GM23248 (cell line): ENCODE data around the gene FBXO47.

ENCODE experiments used
- EZH2 ChIP-seq: fragments of 200-600 bp; sonication (generic); IDR thresholded peaks from 2 replicates; pipeline ENCODE4 v1.6.1; 2018; ENCODE audit warnings: antibody characterized with exemption, mild to moderate bottlenecking; ENCODE audit not compliant: insufficient read depth, poor library complexity, severe bottlenecking
- EZH2phosphoT487 ChIP-seq: fragments of 200-600 bp; sonication (generic); IDR thresholded peaks from 2 replicates; pipeline ENCODE4 v1.6.1; 2018; ENCODE audit warnings: antibody characterized with exemption, moderate library complexity, mild to moderate bottlenecking, low read depth; ENCODE audit not compliant: insufficient read depth

- TF ChIP-seq EZH2 (no peak), EZH2phosphoT487 (no peak)
Measured at GRCh38 chr17:38889745-38890409, 77.3 kb downstream of the FBXO47 start.
